Measurements from ENCODE around the gene DPY19L1. TPM values are rescaled to one million over a fixed set of nuclear protein-coding genes. Genes with fewer than 3 reads are reported as not detected.
"Not testable (repeated sequence)": the region's sequence is repeated elsewhere in the genome, so short reads cannot be mapped to it uniquely, and the experiment has no call there.

DPY19L1 gene
- total RNA-seq, 4 donors from 2014 or later = 14.3 to 20.0 (median 19.9) TPM

- no peak for ATAC-seq (ENCODE audit: low FRiP score)
- DNase-seq (ENCODE audit: low spot score) = no peak
- no peak for TF ChIP-seq CTCF (IDR thresholded peaks at IDR 0.05)
Measured at GRCh38 chr7:34946486-34946885, 90.8 kb downstream of the DPY19L1 start.

- not testable (repeated sequence) for DNase-seq (ENCODE audit: low spot score); ATAC-seq (ENCODE audit: low FRiP score)
Measured at GRCh38 chr7:34945894-34946477, 91.3 kb downstream of the DPY19L1 start.

GRCh38 chr7:34939175-34939574 is 98.1 kb downstream of the DPY19L1 start:
- no peak for TF ChIP-seq CTCF (IDR thresholded peaks at IDR 0.05)
- DNase-seq (ENCODE audit: low spot score) = no peak
- ATAC-seq (ENCODE audit: low FRiP score) = no peak

GRCh38 chr7:34935735-34936165 is 101.5 kb downstream of the DPY19L1 start:
- DNase-seq (ENCODE audit: low spot score); ATAC-seq (ENCODE audit: low FRiP score): not testable (repeated sequence)

GRCh38 chr7:34931739-34932138 is 105.5 kb downstream of the DPY19L1 start:
- no peak for TF ChIP-seq CTCF (IDR thresholded peaks at IDR 0.05)
- ATAC-seq (ENCODE audit: low FRiP score) = no peak
- DNase-seq (ENCODE audit: low spot score) = no peak

GRCh38 chr7:34929783-34930182 is 107.5 kb downstream of the DPY19L1 start:
- ATAC-seq (ENCODE audit: low FRiP score); DNase-seq (ENCODE audit: low spot score): not testable (repeated sequence)

- TF ChIP-seq CTCF (IDR thresholded peaks at IDR 0.05) = no peak
- no peak for DNase-seq (ENCODE audit: low spot score)
- no peak for ATAC-seq (ENCODE audit: low FRiP score)
Measured at GRCh38 chr7:34928560-34928959, 108.7 kb downstream of the DPY19L1 start.

- no peak for TF ChIP-seq CTCF (IDR thresholded peaks at IDR 0.05)
- no peak for ATAC-seq (ENCODE audit: low FRiP score)
- DNase-seq (ENCODE audit: low spot score) = peak; percentile 25
Measured at GRCh38 chr7:34928052-34928451, 109.2 kb downstream of the DPY19L1 start.

GRCh38 chr7:34920470-34920869 is 116.8 kb downstream of the DPY19L1 start:
- not testable (repeated sequence) for DNase-seq (ENCODE audit: low spot score); ATAC-seq (ENCODE audit: low FRiP score)

GRCh38 chr7:34919038-34919437 is 118.2 kb downstream of the DPY19L1 start:
- not testable (repeated sequence) for DNase-seq (ENCODE audit: low spot score); ATAC-seq (ENCODE audit: low FRiP score)

GRCh38 chr7:34918198-34918861 is 119.0 kb downstream of the DPY19L1 start:
- not testable (repeated sequence) for DNase-seq (ENCODE audit: low spot score)

GRCh38 chr7:34917515-34917914 is 119.8 kb downstream of the DPY19L1 start:
- DNase-seq (ENCODE audit: low spot score); ATAC-seq (ENCODE audit: low FRiP score): not testable (repeated sequence)

More at GRCh38 chr7:34918198-34918861, 119.0 kb downstream of the DPY19L1 start:
- ATAC-seq (ENCODE audit: low FRiP score) = not testable (repeated sequence)

All from omental fat pad (tissue), 4 donors.